CD4-positive, alpha-beta T cell (primary cell): Measurements from ENCODE around the gene EQTN. TPM values are rescaled to one million over a fixed set of nuclear protein-coding genes. Genes with fewer than 3 reads are reported as not detected.

Experiments used
- ATAC-seq: fragments of 200-7000 bp; cut with Tn5 transposase; one replicate; pipeline ENCODE4 v1.10.0; 2022; ENCODE audit warnings: mild to moderate bottlenecking; ENCODE audit not compliant: poor library complexity
- CTCF ChIA-PET: fragments of 350-600 bp; sonication (Branson Sonifier 250); formaldehyde crosslinking; loops from one replicate; lab custom pipeline; 2021; ENCODE audit warnings: antibody characterized with exemption, inconsistent platforms; lab: Charles Lee
- POLR2A ChIA-PET: fragments of 350-600 bp; sonication (Branson Sonifier 250); formaldehyde crosslinking; loops from one replicate; lab custom pipeline; 2021; ENCODE audit warnings: antibody characterized with exemption, inconsistent platforms; lab: Charles Lee
- DNase-seq, 14 experiments: peaks; one replicate each; pipeline ENCODE4 v3.0.0-alpha.2; 2013 to 2020; ENCODE audit warnings: mixed read lengths in 2 of 14
- H3K27ac ChIP-seq, 2 donors: one replicate each; pipeline versions ENCODE4 v1.5.1 to v1.7.0; 2013; ENCODE audit warnings: low read length in 2 of 2, low read depth in 1 of 2, mild to moderate bottlenecking in 1 of 2
- H3K27me3 ChIP-seq, 2 experiments: 1 replicate in 1 of 2; 2 replicates in 1 of 2; pipeline versions ENCODE4 v1.6.1 to v1.7.0; 2013; ENCODE audit warnings: low read length in 2 of 2, control low read depth in 1 of 2, mild to moderate bottlenecking in 1 of 2, moderate library complexity in 1 of 2; ENCODE audit not compliant: insufficient read depth in 2 of 2, control insufficient read depth in 1 of 2
- H3K36me3 ChIP-seq: one replicate; pipeline ENCODE4 v1.6.1; 2013; ENCODE audit warnings: low read length, control low read depth; ENCODE audit not compliant: insufficient read depth
- H3K4me1 ChIP-seq: one replicate; pipeline ENCODE4 v1.6.1; 2013; ENCODE audit warnings: low read length, control low read depth; ENCODE audit not compliant: insufficient read depth
- H3K4me3 ChIP-seq: one replicate; pipeline ENCODE4 v1.5.1; 2013; ENCODE audit warnings: mild to moderate bottlenecking, low read length, moderate library complexity
- H3K9me3 ChIP-seq, 2 experiments: 1 replicate in 1 of 2; 2 replicates in 1 of 2; pipeline versions ENCODE4 v1.6.1 to v1.7.0; 2013; ENCODE audit warnings: low read length in 2 of 2, mild to moderate bottlenecking in 2 of 2, control low read depth in 1 of 2, moderate library complexity in 1 of 2; ENCODE audit not compliant: control insufficient read depth in 1 of 2, insufficient read depth in 1 of 2
- H3K27ac Mint-ChIP-seq: one replicate; pipeline ENCODE4 v1.8.0; 2020; ENCODE audit warnings: mixed read lengths
- H3K27me3 Mint-ChIP-seq: one replicate; pipeline ENCODE4 v1.8.0; 2021; ENCODE audit warnings: mixed read lengths
- H3K36me3 Mint-ChIP-seq: one replicate; pipeline ENCODE4 v1.8.0; 2021; ENCODE audit warnings: low read depth, mixed read lengths
- H3K4me1 Mint-ChIP-seq: one replicate; pipeline ENCODE4 v1.8.0; 2021; ENCODE audit warnings: low read depth, mixed read lengths
- H3K4me3 Mint-ChIP-seq: one replicate; pipeline ENCODE4 v1.8.0; 2020; ENCODE audit warnings: mild to moderate bottlenecking, mixed read lengths
- H3K9me3 Mint-ChIP-seq: one replicate; pipeline ENCODE4 v1.8.0; 2020; ENCODE audit warnings: mixed read lengths
- intact Hi-C, 2 experiments: fragments of 100-400 bp; cut with DNase I in 1 of 2; cut with micrococcal nuclease in 1 of 2; formaldehyde crosslinking; loops; one replicate each; pipeline versions ENCODE4 v1.15.1 to v1.9.0; 2023 to 2025; cut with DNase I, micrococcal nuclease
- total RNA-seq, 174 experiments: library from RNA in 2 of 174; stranded (reverse) in 2 of 174; gene quantifications; one replicate each; pipeline ENCODE4 v1.2.3 and lab custom pipeline; 2021 to 2026
- TF ChIP-seq, protein P1 (sequence below): fragments of 200-600 bp; IDR thresholded peaks from one replicate; pipeline ENCODE4 v1.8.0; 2022; ENCODE audit warnings: antibody characterized with exemption, mild to moderate bottlenecking

EQTN gene
- total RNA-seq, 2 experiments from 2014 or later = not detected

DNA sequence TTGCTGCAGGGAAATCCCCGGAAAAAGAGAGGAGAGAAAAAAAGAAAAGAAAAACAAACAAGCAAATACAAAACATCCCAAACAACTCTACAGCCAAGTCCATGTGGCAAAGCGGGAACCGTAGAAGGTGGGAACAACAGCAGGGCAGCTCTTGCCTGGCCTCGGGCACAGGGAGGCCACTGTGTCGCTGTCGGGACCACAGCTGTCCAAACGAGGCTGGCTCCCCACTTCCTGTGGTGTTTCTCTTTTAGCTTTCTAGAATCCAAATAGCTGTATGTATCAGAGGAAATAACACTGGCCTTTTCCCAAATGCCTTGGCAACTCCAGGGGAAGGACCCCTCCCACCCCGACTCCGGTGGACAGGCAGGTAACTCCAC, 41.6 kb upstream of the EQTN start:
- Mint-ChIP-seq H3K36me3 (no peaks in the 10 kb centered on the region), H3K4me3 (no peak overlapping the region), H3K27ac (no peak overlapping the region), H3K4me1 (no peaks in the 10 kb centered on the region), H3K27me3 (no peaks in the 10 kb centered on the region), H3K9me3 (no peaks in the 10 kb centered on the region)
- H3K4me3 ChIP-seq = no peak overlapping the region
- H3K9me3 ChIP-seq = peaks cover 0 to 3% of the 10 kb centered on the region in 2 experiments
- DNase-seq (no peak), ATAC-seq (no peak)
- H3K36me3 ChIP-seq = no peaks in the 10 kb centered on the region
- no peaks in the 10 kb centered on the region for H3K27me3 ChIP-seq
- ChIA-PET POLR2A (no interaction called here), CTCF (no interaction called here)
- intact Hi-C loops = loop anchor here in 1 of 2 experiments (5.0 kb wide), 1 partner anchor 209 kb away; no protein-coding TSS in a partner anchor
- H3K27ac ChIP-seq = no peak overlapping the region
- TF ChIP-seq, protein P1, sequence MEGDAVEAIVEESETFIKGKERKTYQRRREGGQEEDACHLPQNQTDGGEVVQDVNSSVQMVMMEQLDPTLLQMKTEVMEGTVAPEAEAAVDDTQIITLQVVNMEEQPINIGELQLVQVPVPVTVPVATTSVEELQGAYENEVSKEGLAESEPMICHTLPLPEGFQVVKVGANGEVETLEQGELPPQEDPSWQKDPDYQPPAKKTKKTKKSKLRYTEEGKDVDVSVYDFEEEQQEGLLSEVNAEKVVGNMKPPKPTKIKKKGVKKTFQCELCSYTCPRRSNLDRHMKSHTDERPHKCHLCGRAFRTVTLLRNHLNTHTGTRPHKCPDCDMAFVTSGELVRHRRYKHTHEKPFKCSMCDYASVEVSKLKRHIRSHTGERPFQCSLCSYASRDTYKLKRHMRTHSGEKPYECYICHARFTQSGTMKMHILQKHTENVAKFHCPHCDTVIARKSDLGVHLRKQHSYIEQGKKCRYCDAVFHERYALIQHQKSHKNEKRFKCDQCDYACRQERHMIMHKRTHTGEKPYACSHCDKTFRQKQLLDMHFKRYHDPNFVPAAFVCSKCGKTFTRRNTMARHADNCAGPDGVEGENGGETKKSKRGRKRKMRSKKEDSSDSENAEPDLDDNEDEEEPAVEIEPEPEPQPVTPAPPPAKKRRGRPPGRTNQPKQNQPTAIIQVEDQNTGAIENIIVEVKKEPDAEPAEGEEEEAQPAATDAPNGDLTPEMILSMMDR = no peak
- no peaks in the 10 kb centered on the region for H3K4me1 ChIP-seq

DNA sequence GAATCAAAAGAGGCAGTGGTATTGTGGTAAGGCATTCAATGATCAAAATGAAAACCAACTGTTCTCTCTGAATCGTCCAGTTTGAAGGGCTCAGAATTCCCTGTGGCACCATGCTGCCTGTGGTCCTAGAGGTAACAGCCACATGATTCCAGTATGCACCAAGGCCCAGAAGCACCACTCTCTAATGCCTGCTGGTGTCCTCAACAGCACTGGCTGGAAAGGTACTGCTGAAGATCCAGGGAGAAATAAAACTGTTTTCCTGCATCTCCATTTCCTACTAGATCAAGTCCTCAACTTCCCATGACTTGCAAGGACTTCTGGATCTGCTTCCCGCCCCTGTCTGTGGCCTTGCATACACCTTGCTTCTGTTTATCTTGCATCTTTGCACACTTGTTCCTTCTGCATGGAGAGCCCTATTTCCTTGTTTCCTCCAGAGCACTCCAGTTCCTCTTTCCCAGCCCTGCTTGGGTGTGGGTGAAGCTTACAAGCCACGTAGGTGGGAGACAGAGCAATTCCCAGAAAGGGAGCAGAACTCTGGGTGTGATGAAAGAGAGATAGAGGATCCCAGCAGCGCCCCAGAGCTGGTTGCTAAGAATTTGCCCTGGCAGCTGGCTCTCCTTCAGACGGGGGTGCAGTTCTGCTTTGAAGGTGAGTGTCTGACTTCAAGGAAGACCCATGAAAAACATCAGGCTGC, 41.0 kb upstream of the EQTN start:
- Histone ChIP-seq H3K4me3 (no peak overlapping the region), H3K4me1 (peaks cover 2% of the 10 kb centered on the region), H3K27me3 (no peaks in the 10 kb centered on the region), H3K36me3 (no peaks in the 10 kb centered on the region), H3K27ac (no peak overlapping the region), H3K9me3 (peaks cover 0 to 3% of the 10 kb centered on the region in 2 experiments)
- Mint-ChIP-seq H3K4me1 (no peaks in the 10 kb centered on the region), H3K27me3 (no peaks in the 10 kb centered on the region), H3K9me3 (no peaks in the 10 kb centered on the region), H3K27ac (no peak overlapping the region), H3K4me3 (no peak overlapping the region), H3K36me3 (no peaks in the 10 kb centered on the region)
- intact Hi-C loops = loop anchor here in 1 of 2 experiments (5.0 kb wide), 1 partner anchor 209 kb away; no protein-coding TSS in a partner anchor
- no peak for DNase-seq
- TF ChIP-seq, protein P1 = no peak
- ATAC-seq = no peak
- ChIA-PET POLR2A (no interaction called here), CTCF (no interaction called here)

DNA sequence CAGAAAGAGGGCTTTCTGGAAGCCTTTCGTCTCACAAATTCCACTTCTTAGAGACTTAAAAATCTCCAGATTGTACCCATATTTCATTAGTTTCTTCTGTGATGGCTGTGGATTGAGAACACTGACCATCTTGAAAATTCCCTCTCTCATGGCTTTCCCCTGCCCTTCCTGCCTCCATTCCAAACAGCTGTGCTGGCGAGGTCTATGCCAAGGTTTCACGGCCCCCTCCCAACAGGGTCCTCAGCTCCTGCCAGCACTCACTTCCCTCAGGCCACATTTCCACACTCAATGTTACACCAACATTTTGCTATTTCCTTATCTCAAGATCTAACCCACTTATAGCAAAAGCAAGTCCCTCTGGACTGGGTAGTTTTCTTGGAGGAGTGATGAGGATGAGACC, 40.3 kb upstream of the EQTN start:
- no peaks in the 10 kb centered on the region for H3K36me3 Mint-ChIP-seq
- intact Hi-C loops = loop anchor here in 1 of 2 experiments (5.0 kb wide), 1 partner anchor 210 kb away; no protein-coding TSS in a partner anchor

More for the DNA sequence above, 40.3 kb upstream of the EQTN start:
- Histone ChIP-seq H3K36me3 (no peaks in the 10 kb centered on the region), H3K4me1 (peaks cover 2% of the 10 kb centered on the region), H3K27ac (no peak overlapping the region), H3K4me3 (no peak overlapping the region), H3K9me3 (no peaks in the 10 kb centered on the region), H3K27me3 (no peaks in the 10 kb centered on the region)
- DNase-seq (no peak), ATAC-seq (no peak)
- no peaks in the 10 kb centered on the region for H3K4me1 Mint-ChIP-seq
- CTCF ChIA-PET = no interaction called here
- POLR2A ChIA-PET = no interaction called here
- H3K27ac Mint-ChIP-seq = no peak overlapping the region
- H3K4me3 Mint-ChIP-seq = no peak overlapping the region
- no peaks in the 10 kb centered on the region for H3K9me3 Mint-ChIP-seq
- H3K27me3 Mint-ChIP-seq = no peaks in the 10 kb centered on the region
- TF ChIP-seq, protein P1 = no peak
